Natural killer cell treated with Interleukin-12 subunit alpha and Interleukin-12 subunit beta and Interleukin-15 and Interleukin-18, amount 100 ng/mL, for 72 hours (primary cell): Measurements from ENCODE around the gene C9orf57. TPM values are rescaled to one million over a fixed set of nuclear protein-coding genes. Genes with fewer than 3 reads are reported as not detected.

Experiments
- ATAC-seq, 2 donors: fragments of 150-1000 bp; cut with Tn5 transposase in 1 of 2; sonication (Bioruptor Pico), chemical (Tn5 transposase) in 1 of 2; 2 replicates each; pipeline ENCODE4 v1.10.0; 2021
- DNase-seq: peaks from one replicate; pipeline ENCODE4 v3.0.0; 2022; ENCODE audit warnings: low spot score
- H3K27ac Mint-ChIP-seq, 2 donors: 1 replicate in 1 of 2; 2 replicates in 1 of 2; pipeline ENCODE4 v1.8.0; 2022; ENCODE audit warnings: mixed read lengths in 2 of 2, mild to moderate bottlenecking in 1 of 2, moderate library complexity in 1 of 2
- H3K27me3 Mint-ChIP-seq, 2 donors: 1 replicate in 1 of 2; 2 replicates in 1 of 2; pipeline ENCODE4 v1.8.0; 2022; ENCODE audit warnings: mixed read lengths in 2 of 2
- H3K36me3 Mint-ChIP-seq: one replicate; pipeline ENCODE4 v1.8.0; 2022; ENCODE audit warnings: mixed read lengths
- H3K4me1 Mint-ChIP-seq, 2 donors: 1 replicate in 1 of 2; 2 replicates in 1 of 2; pipeline ENCODE4 v1.8.0; 2022; ENCODE audit warnings: low read depth in 2 of 2, mixed read lengths in 2 of 2, mild to moderate bottlenecking in 1 of 2
- H3K4me3 Mint-ChIP-seq: one replicate; pipeline ENCODE4 v1.8.0; 2022; ENCODE audit warnings: mixed read lengths
- H3K9me3 Mint-ChIP-seq: 2 replicates; pipeline ENCODE4 v1.8.0; 2022; ENCODE audit warnings: mixed read lengths
- total RNA-seq, 2 donors: library from RNA; stranded (reverse); gene quantifications; one replicate each; pipeline ENCODE4 v1.2.3, GENCODE V29; 2022

C9orf57 gene
- total RNA-seq, 2 donors from 2014 or later = not detected

- H3K4me1 Mint-ChIP-seq = no peaks in the 10 kb centered on the region
- no peak overlapping the region for H3K4me3 Mint-ChIP-seq
- no peak overlapping the region for H3K27ac Mint-ChIP-seq
- ATAC-seq (no peak), DNase-seq (no peak)
- H3K9me3 Mint-ChIP-seq = no peaks in the 10 kb centered on the region
- H3K36me3 Mint-ChIP-seq = no peaks in the 10 kb centered on the region
- no peaks in the 10 kb centered on the region for H3K27me3 Mint-ChIP-seq
Measured at GRCh38 chr9:72005451-72005850, 55.0 kb downstream of the C9orf57 start.

Other genes with a start within 250 kb of the C9orf57 start
- 10 to 100 TPM; 29.2 to 33.9 TPM for gene ABHD17B, start 149.4 kb downstream of the C9orf57 start, total RNA-seq
- gene C9orf85, start 149.0 kb downstream of the C9orf57 start, total RNA-seq = 10 to 100 TPM; 10.7 to 12.6 TPM
- gene GDA, start 88.8 kb upstream of the C9orf57 start, total RNA-seq = not detected